Measurements from ENCODE around the gene MRPS10.
"Not testable (repeated sequence)": the region's sequence is repeated elsewhere in the genome, so short reads cannot be mapped to it uniquely, and the experiment has no call there.

MRPS10 gene

DNA sequence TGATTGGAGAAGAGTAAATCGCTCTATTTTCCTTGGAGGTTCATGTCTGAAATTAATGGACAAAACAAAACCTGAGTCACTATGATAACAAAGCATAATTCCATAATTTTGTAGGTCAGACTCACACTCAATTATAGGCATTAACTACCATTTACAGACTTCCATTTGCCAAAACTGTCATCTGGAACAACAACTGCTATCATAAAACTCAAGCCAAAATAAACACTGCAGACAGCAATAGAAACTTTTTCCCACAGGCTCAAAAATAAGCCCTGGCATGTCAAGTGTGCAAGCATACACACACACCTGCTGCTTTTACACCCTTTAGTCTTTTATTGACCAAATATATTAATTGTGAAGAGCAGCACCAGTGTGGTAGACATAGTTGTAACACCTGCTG is 7.1 kb downstream of the MRPS10 start (continued):
- TF ChIP-seq, protein P1, sequence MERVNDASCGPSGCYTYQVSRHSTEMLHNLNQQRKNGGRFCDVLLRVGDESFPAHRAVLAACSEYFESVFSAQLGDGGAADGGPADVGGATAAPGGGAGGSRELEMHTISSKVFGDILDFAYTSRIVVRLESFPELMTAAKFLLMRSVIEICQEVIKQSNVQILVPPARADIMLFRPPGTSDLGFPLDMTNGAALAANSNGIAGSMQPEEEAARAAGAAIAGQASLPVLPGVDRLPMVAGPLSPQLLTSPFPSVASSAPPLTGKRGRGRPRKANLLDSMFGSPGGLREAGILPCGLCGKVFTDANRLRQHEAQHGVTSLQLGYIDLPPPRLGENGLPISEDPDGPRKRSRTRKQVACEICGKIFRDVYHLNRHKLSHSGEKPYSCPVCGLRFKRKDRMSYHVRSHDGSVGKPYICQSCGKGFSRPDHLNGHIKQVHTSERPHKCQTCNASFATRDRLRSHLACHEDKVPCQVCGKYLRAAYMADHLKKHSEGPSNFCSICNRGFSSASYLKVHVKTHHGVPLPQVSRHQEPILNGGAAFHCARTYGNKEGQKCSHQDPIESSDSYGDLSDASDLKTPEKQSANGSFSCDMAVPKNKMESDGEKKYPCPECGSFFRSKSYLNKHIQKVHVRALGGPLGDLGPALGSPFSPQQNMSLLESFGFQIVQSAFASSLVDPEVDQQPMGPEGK (CRISPR knock-in tag; IDR thresholded peaks at IDR 0.05; ENCODE audit: borderline replicate concordance), result 0 out of 2 replicates have a peak, but pooled peaks have one; percentile 74
- no peak for TF ChIP-seq RARB (CRISPR knock-in tag; IDR thresholded peaks at IDR 0.05)
- peak; percentile 99 for TF ChIP-seq ISL1 (CRISPR knock-in tag; IDR thresholded peaks at IDR 0.05)
- peak; percentile 99 for TF ChIP-seq SNAI2 (CRISPR knock-in tag; IDR thresholded peaks at IDR 0.05)
- peak; percentile 80; the same call in 1 of the 2 replicates for TF ChIP-seq ZC3H10 (CRISPR knock-in tag; IDR thresholded peaks at IDR 0.05)
- no peak for TF ChIP-seq TOX (CRISPR knock-in tag; IDR thresholded peaks at IDR 0.05; ENCODE audit: borderline replicate concordance)
- TF ChIP-seq TCF4 (CRISPR knock-in tag; IDR thresholded peaks at IDR 0.05; ENCODE audit: borderline replicate concordance), result peak; percentile 88
- peak; percentile 59 for TF ChIP-seq ZNF8 (CRISPR knock-in tag; IDR thresholded peaks at IDR 0.05)
- TF ChIP-seq ZNF565 (CRISPR knock-in tag; conservative IDR thresholded peaks at IDR 0.05; ENCODE audit: low read depth), result no peak
- TF ChIP-seq GLIS3 (CRISPR knock-in tag; IDR thresholded peaks at IDR 0.05), result peak; percentile 95; the same call in 1 of the 2 replicates
- no peak for TF ChIP-seq OSR1 (CRISPR knock-in tag; IDR thresholded peaks at IDR 0.05)
- no peak for TF ChIP-seq ZFP30 (CRISPR knock-in tag; IDR thresholded peaks at IDR 0.05)
- peak; percentile 42; the same call in 1 of the 2 replicates for TF ChIP-seq ZFP3 (CRISPR knock-in tag; IDR thresholded peaks at IDR 0.05)
- no peak for TF ChIP-seq ARNTL (CRISPR knock-in tag; IDR thresholded peaks at IDR 0.05; ENCODE audit: borderline replicate concordance, low read depth)
- TF ChIP-seq CSRNP3 (CRISPR knock-in tag; IDR thresholded peaks at IDR 0.05), result peak; percentile 92
- peak; percentile 96 for TF ChIP-seq CREB5 (CRISPR knock-in tag; IDR thresholded peaks at IDR 0.05; ENCODE audit: low read depth)

DNA sequence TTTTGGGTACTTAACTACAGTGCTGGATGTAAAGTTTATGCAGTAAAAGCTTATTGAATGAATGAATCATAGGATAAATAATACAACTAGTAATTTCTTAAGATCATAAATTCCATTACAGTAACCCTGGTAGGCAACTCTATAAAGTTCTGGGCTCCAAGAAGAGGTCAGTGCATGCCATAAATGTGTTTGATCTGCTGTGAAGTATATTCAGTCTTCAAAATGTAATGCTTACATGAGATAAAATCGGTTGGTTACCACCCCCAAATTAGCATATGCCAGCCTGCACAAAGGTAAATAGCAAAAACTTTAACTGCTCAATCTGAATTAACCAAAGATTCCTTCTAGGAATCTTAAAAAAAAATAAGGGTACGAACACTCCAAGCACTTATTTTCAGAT is 10.1 kb downstream of the MRPS10 start:
- ATAC-seq, result not testable (repeated sequence)

- ATAC-seq, result no peak
- no peak for TF ChIP-seq ESRRG (CRISPR knock-in tag; IDR thresholded peaks at IDR 0.05)
- TF ChIP-seq ZFP30 (CRISPR knock-in tag; IDR thresholded peaks at IDR 0.05), result no peak
- no peak for TF ChIP-seq TCF4 (CRISPR knock-in tag; IDR thresholded peaks at IDR 0.05; ENCODE audit: borderline replicate concordance)
- TF ChIP-seq ZC3H10 (CRISPR knock-in tag; IDR thresholded peaks at IDR 0.05), result no peak
- no peak for TF ChIP-seq RARB (CRISPR knock-in tag; IDR thresholded peaks at IDR 0.05)
- no peak for TF ChIP-seq TSHZ2 (CRISPR knock-in tag; IDR thresholded peaks at IDR 0.05)
- TF ChIP-seq, protein P1 (CRISPR knock-in tag; IDR thresholded peaks at IDR 0.05; ENCODE audit: borderline replicate concordance), result no peak
- TF ChIP-seq ISL1 (CRISPR knock-in tag; IDR thresholded peaks at IDR 0.05), result no peak
- no peak for TF ChIP-seq SNAI2 (CRISPR knock-in tag; IDR thresholded peaks at IDR 0.05)
- TF ChIP-seq PPARA (CRISPR knock-in tag; IDR thresholded peaks at IDR 0.05; ENCODE audit: borderline replicate concordance), result no peak
- no peak; the same call in 1 of the 2 replicates for TF ChIP-seq ZFP3 (CRISPR knock-in tag; IDR thresholded peaks at IDR 0.05)
- no peak for TF ChIP-seq CSDC2 (CRISPR knock-in tag; IDR thresholded peaks at IDR 0.05)
- TF ChIP-seq TOX (CRISPR knock-in tag; IDR thresholded peaks at IDR 0.05; ENCODE audit: borderline replicate concordance), result no peak
- TF ChIP-seq OSR1 (CRISPR knock-in tag; IDR thresholded peaks at IDR 0.05), result no peak
- TF ChIP-seq ARNTL (CRISPR knock-in tag; IDR thresholded peaks at IDR 0.05; ENCODE audit: borderline replicate concordance, low read depth), result no peak
- TF ChIP-seq POU6F1 (CRISPR knock-in tag; IDR thresholded peaks at IDR 0.05; ENCODE audit: borderline replicate concordance, low read depth), result no peak
- no peak for TF ChIP-seq GLIS3 (CRISPR knock-in tag; IDR thresholded peaks at IDR 0.05)
- no peak for TF ChIP-seq ZNF70 (CRISPR knock-in tag; IDR thresholded peaks at IDR 0.05)
- TF ChIP-seq BACH2 (CRISPR knock-in tag; IDR thresholded peaks at IDR 0.05; ENCODE audit: borderline replicate concordance), result no peak
- no peak for TF ChIP-seq CREB5 (CRISPR knock-in tag; IDR thresholded peaks at IDR 0.05; ENCODE audit: low read depth)
Measured at GRCh38 chr6:42204768-42205282, 12.8 kb downstream of the MRPS10 start.

All from SK-N-SH treated with all-trans-retinoic acid at 6 μM for 48 hours (cell line).